HCT116 (cell line): ENCODE results near the gene MYRFL.

Source experiments
- CEBPB ChIP-seq: IDR thresholded peaks from 2 replicates; pipeline ENCODE4 v1.6.1; 2012; ENCODE audit warnings: low read depth
- POLR2AphosphoS5 ChIP-seq: IDR thresholded peaks from 2 replicates; pipeline ENCODE4 v1.6.1; 2011; ENCODE audit warnings: mild to moderate bottlenecking, low read depth, low read length, moderate library complexity
- RAD21 ChIP-seq: IDR thresholded peaks from 2 replicates; pipeline ENCODE4 v1.6.1; 2012; ENCODE audit warnings: low read depth, mild to moderate bottlenecking
- YY1 ChIP-seq: IDR thresholded peaks from 2 replicates; pipeline ENCODE4 v1.6.1; 2011; ENCODE audit warnings: low read length, low read depth, moderate library complexity, mild to moderate bottlenecking; ENCODE audit not compliant: insufficient replicate concordance; ENCODE audit errors: extremely low read depth
- TF ChIP-seq, protein P1 (sequence below), 3 experiments: fragments of 200-600 bp in 1 of 3; sonication (generic) in 1 of 3; IDR thresholded peaks in 2 of 3; conservative IDR thresholded peaks in 1 of 3; 2 replicates each; pipeline ENCODE4 v1.5.1; 2012 to 2017; ENCODE audit warnings: low read depth in 2 of 3, low read length in 2 of 3, antibody characterized with exemption in 1 of 3, borderline replicate concordance in 1 of 3, control low read depth in 1 of 3, mild to moderate bottlenecking in 1 of 3, mixed read lengths in 1 of 3, mixed run types in 1 of 3, moderate library complexity in 1 of 3; ENCODE audit not compliant: insufficient read depth in 1 of 3
- TF ChIP-seq, protein P2 (sequence below): IDR thresholded peaks from 2 replicates; pipeline ENCODE4 v1.6.1; 2012
- TF ChIP-seq, protein P3 (sequence below): IDR thresholded peaks from 2 replicates; pipeline ENCODE4 v1.6.1; 2012; ENCODE audit warnings: low read depth

DNA sequence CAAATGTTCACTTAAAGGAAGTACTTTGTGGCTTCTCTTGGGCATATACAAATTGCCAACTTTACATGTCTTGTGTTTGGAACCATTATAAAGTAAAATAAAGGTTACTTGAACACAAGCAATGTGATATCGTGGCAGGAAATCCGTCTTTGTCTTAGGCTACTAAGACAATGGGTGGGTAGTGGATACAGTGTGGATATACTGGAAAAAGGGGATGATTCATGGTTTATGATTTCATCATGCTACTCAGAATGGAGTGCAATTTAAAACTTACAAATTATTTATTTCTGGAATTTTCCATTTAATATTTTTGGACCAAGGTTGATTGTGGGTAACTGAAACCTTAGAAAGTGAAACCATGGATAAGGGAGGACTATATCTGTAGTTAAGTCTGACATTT, 48.4 kb downstream of the MYRFL start:
- TF ChIP-seq YY1: no peak
- TF ChIP-seq, protein P1, sequence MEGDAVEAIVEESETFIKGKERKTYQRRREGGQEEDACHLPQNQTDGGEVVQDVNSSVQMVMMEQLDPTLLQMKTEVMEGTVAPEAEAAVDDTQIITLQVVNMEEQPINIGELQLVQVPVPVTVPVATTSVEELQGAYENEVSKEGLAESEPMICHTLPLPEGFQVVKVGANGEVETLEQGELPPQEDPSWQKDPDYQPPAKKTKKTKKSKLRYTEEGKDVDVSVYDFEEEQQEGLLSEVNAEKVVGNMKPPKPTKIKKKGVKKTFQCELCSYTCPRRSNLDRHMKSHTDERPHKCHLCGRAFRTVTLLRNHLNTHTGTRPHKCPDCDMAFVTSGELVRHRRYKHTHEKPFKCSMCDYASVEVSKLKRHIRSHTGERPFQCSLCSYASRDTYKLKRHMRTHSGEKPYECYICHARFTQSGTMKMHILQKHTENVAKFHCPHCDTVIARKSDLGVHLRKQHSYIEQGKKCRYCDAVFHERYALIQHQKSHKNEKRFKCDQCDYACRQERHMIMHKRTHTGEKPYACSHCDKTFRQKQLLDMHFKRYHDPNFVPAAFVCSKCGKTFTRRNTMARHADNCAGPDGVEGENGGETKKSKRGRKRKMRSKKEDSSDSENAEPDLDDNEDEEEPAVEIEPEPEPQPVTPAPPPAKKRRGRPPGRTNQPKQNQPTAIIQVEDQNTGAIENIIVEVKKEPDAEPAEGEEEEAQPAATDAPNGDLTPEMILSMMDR (IDR thresholded peaks at IDR 0.05 in 2 of 3, conservative IDR thresholded peaks at IDR 0.05 in 1 of 3; ENCODE audit: borderline replicate concordance in 1 of 3, insufficient read depth in 1 of 3, low read depth in 2 of 3, low read length in 2 of 3): no peak
- no peak for TF ChIP-seq POLR2AphosphoS5
- TF ChIP-seq, protein P2, sequence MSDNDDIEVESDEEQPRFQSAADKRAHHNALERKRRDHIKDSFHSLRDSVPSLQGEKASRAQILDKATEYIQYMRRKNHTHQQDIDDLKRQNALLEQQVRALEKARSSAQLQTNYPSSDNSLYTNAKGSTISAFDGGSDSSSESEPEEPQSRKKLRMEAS: no peak
- no peak for TF ChIP-seq RAD21
- TF ChIP-seq, protein P3, sequence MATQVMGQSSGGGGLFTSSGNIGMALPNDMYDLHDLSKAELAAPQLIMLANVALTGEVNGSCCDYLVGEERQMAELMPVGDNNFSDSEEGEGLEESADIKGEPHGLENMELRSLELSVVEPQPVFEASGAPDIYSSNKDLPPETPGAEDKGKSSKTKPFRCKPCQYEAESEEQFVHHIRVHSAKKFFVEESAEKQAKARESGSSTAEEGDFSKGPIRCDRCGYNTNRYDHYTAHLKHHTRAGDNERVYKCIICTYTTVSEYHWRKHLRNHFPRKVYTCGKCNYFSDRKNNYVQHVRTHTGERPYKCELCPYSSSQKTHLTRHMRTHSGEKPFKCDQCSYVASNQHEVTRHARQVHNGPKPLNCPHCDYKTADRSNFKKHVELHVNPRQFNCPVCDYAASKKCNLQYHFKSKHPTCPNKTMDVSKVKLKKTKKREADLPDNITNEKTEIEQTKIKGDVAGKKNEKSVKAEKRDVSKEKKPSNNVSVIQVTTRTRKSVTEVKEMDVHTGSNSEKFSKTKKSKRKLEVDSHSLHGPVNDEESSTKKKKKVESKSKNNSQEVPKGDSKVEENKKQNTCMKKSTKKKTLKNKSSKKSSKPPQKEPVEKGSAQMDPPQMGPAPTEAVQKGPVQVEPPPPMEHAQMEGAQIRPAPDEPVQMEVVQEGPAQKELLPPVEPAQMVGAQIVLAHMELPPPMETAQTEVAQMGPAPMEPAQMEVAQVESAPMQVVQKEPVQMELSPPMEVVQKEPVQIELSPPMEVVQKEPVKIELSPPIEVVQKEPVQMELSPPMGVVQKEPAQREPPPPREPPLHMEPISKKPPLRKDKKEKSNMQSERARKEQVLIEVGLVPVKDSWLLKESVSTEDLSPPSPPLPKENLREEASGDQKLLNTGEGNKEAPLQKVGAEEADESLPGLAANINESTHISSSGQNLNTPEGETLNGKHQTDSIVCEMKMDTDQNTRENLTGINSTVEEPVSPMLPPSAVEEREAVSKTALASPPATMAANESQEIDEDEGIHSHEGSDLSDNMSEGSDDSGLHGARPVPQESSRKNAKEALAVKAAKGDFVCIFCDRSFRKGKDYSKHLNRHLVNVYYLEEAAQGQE: no peak
- TF ChIP-seq CEBPB: no peak
